Endothelial cell (in vitro differentiated cells): Measurements from ENCODE around the gene GDI1. TPM values are rescaled to one million over a fixed set of nuclear protein-coding genes. Genes with fewer than 3 reads are reported as not detected.
A peak's percentile ranks its signal among the peaks of the same experiment; 100 is the strongest.

Experiments used
- DNase-seq: peaks from one replicate; pipeline ENCODE4 v3.0.0; 2021; ENCODE audit warnings: low spot score
- H3K27ac Mint-ChIP-seq: one replicate; pipeline ENCODE4 v1.8.0; 2021; ENCODE audit warnings: mixed read lengths, inconsistent platforms; ENCODE audit not compliant: unreplicated experiment
- H3K27me3 Mint-ChIP-seq: one replicate; pipeline ENCODE4 v1.8.0; 2021; ENCODE audit warnings: mild to moderate bottlenecking, moderate library complexity, mixed read lengths, inconsistent platforms; ENCODE audit not compliant: unreplicated experiment
- H3K36me3 Mint-ChIP-seq: one replicate; pipeline ENCODE4 v1.8.0; 2021; ENCODE audit warnings: mild to moderate bottlenecking, low read depth, mixed read lengths, inconsistent platforms; ENCODE audit not compliant: unreplicated experiment
- H3K4me1 Mint-ChIP-seq: one replicate; pipeline ENCODE4 v1.8.0; 2021; ENCODE audit warnings: mild to moderate bottlenecking, mixed read lengths, inconsistent platforms; ENCODE audit not compliant: unreplicated experiment
- H3K4me3 Mint-ChIP-seq: one replicate; pipeline ENCODE4 v1.8.0; 2021; ENCODE audit warnings: mild to moderate bottlenecking, mixed read lengths, inconsistent platforms; ENCODE audit not compliant: unreplicated experiment
- H3K9me3 Mint-ChIP-seq: one replicate; pipeline ENCODE4 v1.8.0; 2021; ENCODE audit warnings: mixed read lengths, inconsistent platforms; ENCODE audit not compliant: unreplicated experiment
- total RNA-seq: library from RNA; stranded (reverse); fragmentation: NEBNext Ultra II Directional; extraction: Animal tissue kit (Norgen Biotek cat#: 25700); gene quantifications from one replicate; pipeline ENCODE4 v1.2.1, GENCODE V29; 2021; ENCODE audit not compliant: unreplicated experiment
- TF ChIP-seq, protein P1 (sequence below): fragments of 200-600 bp; sonication (generic); IDR thresholded peaks from one replicate; pipeline ENCODE4 v1.5.0; 2021; ENCODE audit warnings: antibody characterized with exemption; ENCODE audit not compliant: unreplicated experiment

Gene GDI1
- total RNA-seq, 1 donor from 2014 or later, result 157 TPM

- DNase-seq, result no peak
- Mint-ChIP-seq H3K27me3 (peaks cover 1% of the 10 kb centered on the region), H3K9me3 (no peaks in the 10 kb centered on the region), H3K27ac (no peak overlapping the region), H3K36me3 (peaks cover under 1% of the 10 kb centered on the region), H3K4me3 (no peak overlapping the region), H3K4me1 (peaks cover 5% of the 10 kb centered on the region)
- TF ChIP-seq, protein P1, sequence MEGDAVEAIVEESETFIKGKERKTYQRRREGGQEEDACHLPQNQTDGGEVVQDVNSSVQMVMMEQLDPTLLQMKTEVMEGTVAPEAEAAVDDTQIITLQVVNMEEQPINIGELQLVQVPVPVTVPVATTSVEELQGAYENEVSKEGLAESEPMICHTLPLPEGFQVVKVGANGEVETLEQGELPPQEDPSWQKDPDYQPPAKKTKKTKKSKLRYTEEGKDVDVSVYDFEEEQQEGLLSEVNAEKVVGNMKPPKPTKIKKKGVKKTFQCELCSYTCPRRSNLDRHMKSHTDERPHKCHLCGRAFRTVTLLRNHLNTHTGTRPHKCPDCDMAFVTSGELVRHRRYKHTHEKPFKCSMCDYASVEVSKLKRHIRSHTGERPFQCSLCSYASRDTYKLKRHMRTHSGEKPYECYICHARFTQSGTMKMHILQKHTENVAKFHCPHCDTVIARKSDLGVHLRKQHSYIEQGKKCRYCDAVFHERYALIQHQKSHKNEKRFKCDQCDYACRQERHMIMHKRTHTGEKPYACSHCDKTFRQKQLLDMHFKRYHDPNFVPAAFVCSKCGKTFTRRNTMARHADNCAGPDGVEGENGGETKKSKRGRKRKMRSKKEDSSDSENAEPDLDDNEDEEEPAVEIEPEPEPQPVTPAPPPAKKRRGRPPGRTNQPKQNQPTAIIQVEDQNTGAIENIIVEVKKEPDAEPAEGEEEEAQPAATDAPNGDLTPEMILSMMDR, result no peak
Measured at GRCh38 chrX:154482786-154483185, 45.8 kb downstream of the GDI1 start.

GRCh38 chrX:154483325-154483724 is 46.4 kb downstream of the GDI1 start:
- H3K27me3 Mint-ChIP-seq, result peaks cover 2% of the 10 kb centered on the region
- no peak for DNase-seq
- peak overlapping the region; percentile 59 for H3K4me3 Mint-ChIP-seq
- TF ChIP-seq, protein P1, result no peak
- no peaks in the 10 kb centered on the region for H3K9me3 Mint-ChIP-seq
- H3K27ac Mint-ChIP-seq, result no peak overlapping the region
- peaks cover 5% of the 10 kb centered on the region for H3K4me1 Mint-ChIP-seq
- peaks cover 4% of the 10 kb centered on the region for H3K36me3 Mint-ChIP-seq

DNA sequence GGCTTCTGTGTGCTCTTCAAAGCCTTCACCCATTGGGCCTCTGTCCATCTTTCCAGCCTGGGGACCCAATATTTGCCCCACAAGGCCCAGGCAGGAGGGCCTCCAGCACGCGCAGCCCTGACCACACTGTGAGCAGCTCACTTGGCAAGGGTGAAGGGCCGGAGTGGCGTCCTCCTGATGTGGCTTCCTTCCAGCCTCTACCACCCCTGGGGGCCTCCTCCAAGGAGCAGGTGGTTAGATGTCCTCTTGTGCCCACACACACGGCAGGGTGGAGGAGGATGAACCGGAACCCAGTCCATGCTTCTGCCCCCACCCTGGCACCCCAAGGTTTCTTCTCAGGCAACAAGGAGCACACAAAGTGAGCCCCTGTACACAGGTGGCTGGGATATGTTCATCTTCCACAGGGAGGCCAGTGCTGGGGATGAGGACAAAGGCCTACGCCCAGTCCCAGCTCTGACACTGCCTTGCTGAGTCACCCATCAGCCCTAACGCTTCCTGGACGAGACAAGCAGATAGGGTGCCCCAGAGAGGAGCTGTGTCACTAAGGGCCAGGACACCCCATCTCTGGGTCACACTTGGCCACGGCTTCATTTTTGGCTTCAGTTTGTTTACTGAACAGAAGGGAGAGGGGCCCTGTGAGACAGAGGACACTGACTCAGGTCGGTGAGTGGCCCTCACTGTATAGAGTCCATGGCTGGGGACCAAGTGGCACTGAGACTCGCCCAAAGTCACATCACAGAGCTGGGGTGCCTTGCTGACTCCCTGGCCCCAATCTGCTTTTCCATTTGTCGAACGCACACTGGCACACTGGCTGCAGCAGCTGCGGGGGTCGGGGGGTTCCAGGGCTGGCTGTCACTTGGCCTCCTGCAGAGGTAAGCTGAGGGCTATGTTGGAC is 47.5 kb downstream of the GDI1 start:
- H3K4me3 Mint-ChIP-seq, result no peak overlapping the region
- peaks cover 4% of the 10 kb centered on the region for H3K36me3 Mint-ChIP-seq
- H3K27ac Mint-ChIP-seq, result no peak overlapping the region
- DNase-seq, result no peak
- TF ChIP-seq, protein P1, result no peak
- H3K27me3 Mint-ChIP-seq, result peaks cover 2% of the 10 kb centered on the region
- no peaks in the 10 kb centered on the region for H3K9me3 Mint-ChIP-seq
- peaks cover 5% of the 10 kb centered on the region for H3K4me1 Mint-ChIP-seq

DNA sequence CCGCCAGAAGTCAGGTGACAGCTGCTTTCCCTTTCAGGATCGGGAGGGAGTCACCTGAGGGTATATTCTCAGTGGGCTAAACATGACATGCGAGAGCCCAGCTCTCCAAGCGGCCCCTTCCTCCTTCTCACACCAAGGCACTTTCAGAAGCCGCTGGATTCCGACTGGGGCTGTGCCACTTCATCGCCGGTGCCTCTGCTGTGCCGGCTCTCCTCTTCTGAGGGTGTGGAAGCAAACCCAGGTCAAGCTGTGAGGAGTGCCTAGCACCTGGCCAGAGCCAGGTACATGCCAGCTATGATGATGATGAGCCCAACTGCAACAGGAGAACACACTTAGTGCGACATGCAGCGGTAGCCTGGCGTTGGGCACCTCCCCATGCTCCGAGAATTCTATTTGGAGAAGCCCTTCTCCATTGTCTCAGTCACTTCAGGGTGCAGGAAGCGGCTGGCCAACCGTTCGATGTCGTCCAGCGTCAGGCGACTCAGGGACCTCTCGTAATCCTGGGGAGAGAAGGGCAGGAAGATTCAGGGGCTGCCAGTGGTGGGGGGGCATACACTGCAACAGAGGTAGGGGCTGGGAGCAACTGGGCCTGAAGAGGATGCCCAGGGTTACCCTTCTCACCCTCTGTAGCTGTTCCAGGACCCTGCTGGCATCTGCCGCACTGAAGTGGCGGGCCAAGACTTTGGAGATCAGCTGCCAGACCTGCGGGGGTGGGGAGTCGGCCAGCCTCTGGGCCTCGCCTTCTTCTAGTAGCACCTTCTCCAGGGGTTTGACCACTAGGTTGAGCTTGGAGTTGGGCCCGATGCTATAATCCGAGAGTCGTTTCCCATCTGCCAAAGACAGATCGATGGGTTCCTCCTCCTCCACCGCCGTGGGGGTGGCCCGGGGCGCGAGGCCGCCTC is 48.4 kb downstream of the GDI1 start:
- Mint-ChIP-seq H3K36me3 (peaks cover 4% of the 10 kb centered on the region), H3K9me3 (no peaks in the 10 kb centered on the region), H3K27ac (no peak overlapping the region), H3K27me3 (peaks cover 2% of the 10 kb centered on the region), H3K4me3 (peak overlapping the region; percentile 67), H3K4me1 (peaks cover 7% of the 10 kb centered on the region)
- TF ChIP-seq, protein P1, result no peak
- no peak for DNase-seq
